ENCODE data around the gene PVR. TPM values are rescaled to one million over a fixed set of nuclear protein-coding genes. Genes with fewer than 3 reads are reported as not detected.
"Not testable (repeated sequence)": the region's sequence is repeated elsewhere in the genome, so short reads cannot be mapped to it uniquely, and the experiment has no call there.

PVR gene
- polyA plus RNA-seq, 1 donor from 2014 or later, result 19.1 TPM

- Histone ChIP-seq H3K27me3 (ENCODE audit: insufficient read depth, low read depth, low read length) (no peaks in the 10 kb centered on the region), H3K9me3 (ENCODE audit: low read length) (no peaks in the 10 kb centered on the region), H3K9ac (ENCODE audit: low read length) (no peak overlapping the region), H3K4me3 (ENCODE audit: low read length) (no peak overlapping the region), H3K79me2 (replicated peaks; ENCODE audit: insufficient read depth, low read length) (no peaks in the 10 kb centered on the region), H3K36me3 (ENCODE audit: insufficient read depth, low read length) (no peaks in the 10 kb centered on the region), H3K4me2 (ENCODE audit: low read length) (no peak overlapping the region), H2AFZ (ENCODE audit: low read depth, low read length) (no peak overlapping the region), H3F3A (ENCODE audit: insufficient read depth, low read length, poor library complexity, severe bottlenecking) (no peaks in the 10 kb centered on the region), H4K20me1 (ENCODE audit: insufficient read depth) (no peaks in the 10 kb centered on the region), H3K27ac (ENCODE audit: low read length) (no peak overlapping the region), H3K9me2 (ENCODE audit: insufficient read depth, low read length) (no peaks in the 10 kb centered on the region)
- TF ChIP-seq EZH2 (IDR thresholded peaks at IDR 0.05; ENCODE audit: borderline replicate concordance, insufficient read depth, low read length, poor library complexity, severe bottlenecking), result no peak
- TF ChIP-seq POLR2AphosphoS5 (IDR thresholded peaks at IDR 0.05), result no peak
- no peak for TF ChIP-seq REST (IDR thresholded peaks at IDR 0.05; ENCODE audit: borderline replicate concordance)
- TF ChIP-seq MXI1 (conservative IDR thresholded peaks at IDR 0.05; ENCODE audit: poor library complexity, severe bottlenecking), result no peak
- no peak for TF ChIP-seq EP300 (conservative IDR thresholded peaks at IDR 0.05; ENCODE audit: poor library complexity, severe bottlenecking)
- no peak for TF ChIP-seq TAF1 (IDR thresholded peaks at IDR 0.05; ENCODE audit: low read depth)
- no peak for TF ChIP-seq RAD21 (conservative IDR thresholded peaks at IDR 0.05)
- no peak for TF ChIP-seq SMC3 (conservative IDR thresholded peaks at IDR 0.05; ENCODE audit: poor library complexity)
- no peak for TF ChIP-seq CTCF (IDR thresholded peaks at IDR 0.05; ENCODE audit: poor library complexity, severe bottlenecking)
Measured at GRCh38 chr19:44708940-44709339, 65.2 kb downstream of the PVR start.

- H3K9me2 ChIP-seq (ENCODE audit: insufficient read depth, low read length); H3K4me3 ChIP-seq (ENCODE audit: low read length); H4K20me1 ChIP-seq (ENCODE audit: insufficient read depth); H3K4me2 ChIP-seq (ENCODE audit: low read length); H3K27me3 ChIP-seq (ENCODE audit: insufficient read depth, low read depth, low read length); H3K27ac ChIP-seq (ENCODE audit: low read length); H3K79me2 ChIP-seq (replicated peaks; ENCODE audit: insufficient read depth, low read length); H2AFZ ChIP-seq (ENCODE audit: low read depth, low read length); H3K36me3 ChIP-seq (ENCODE audit: insufficient read depth, low read length); H3K9me3 ChIP-seq (ENCODE audit: low read length); H3F3A ChIP-seq (ENCODE audit: insufficient read depth, low read length, poor library complexity, severe bottlenecking); H3K9ac ChIP-seq (ENCODE audit: low read length): not testable (repeated sequence)
Measured at GRCh38 chr19:44709434-44710266, 65.9 kb downstream of the PVR start.

All from neural cell (in vitro differentiated cells).